SK-N-SH treated with all-trans-retinoic acid at 6 μM for 48 hours (cell line): ENCODE data around the gene AP1S2.
"Not testable (repeated sequence)": the region's sequence is repeated elsewhere in the genome, so short reads cannot be mapped to it uniquely, and the experiment has no call there.

ENCODE experiments used
- ATAC-seq: fragments of 200-7000 bp; cut with Tn5 transposase; 3 replicates; pipeline ENCODE4 v1.9.1; 2020; ENCODE audit warnings: mild to moderate bottlenecking, moderate library complexity
- ARNTL ChIP-seq: fragments of 450-650 bp; formaldehyde crosslinking; IDR thresholded peaks from 2 replicates; pipeline ENCODE4 v1.5.0; 2020; ENCODE audit warnings: low read depth, mild to moderate bottlenecking, moderate library complexity, borderline replicate concordance
- CSDC2 ChIP-seq: fragments of 250-450 bp; sonication (Bioruptor Pico); IDR thresholded peaks from 2 replicates; pipeline ENCODE4 v1.5.0; 2020; ENCODE audit warnings: mild to moderate bottlenecking, moderate library complexity
- CSRNP3 ChIP-seq: fragments of 250-450 bp; sonication (Bioruptor Pico); IDR thresholded peaks from 2 replicates; pipeline ENCODE4 v1.5.1; 2021; ENCODE audit warnings: mild to moderate bottlenecking, moderate library complexity
- GLIS3 ChIP-seq: fragments of 250-450 bp; sonication (Bioruptor Pico); IDR thresholded peaks from 2 replicates; pipeline ENCODE4 v1.5.0; 2020; ENCODE audit warnings: mild to moderate bottlenecking, moderate library complexity
- ISL1 ChIP-seq: fragments of 250-450 bp; sonication (Bioruptor Pico); IDR thresholded peaks from 2 replicates; pipeline ENCODE4 v2.1.2; 2022; ENCODE audit warnings: mild to moderate bottlenecking, moderate library complexity
- OSR1 ChIP-seq: fragments of 250-450 bp; sonication (Bioruptor Pico); IDR thresholded peaks from 2 replicates; pipeline ENCODE4 v1.8.0; 2022; ENCODE audit warnings: moderate library complexity, mild to moderate bottlenecking, inconsistent platforms
- PATZ1 ChIP-seq: fragments of 250-450 bp; sonication (Bioruptor Pico); IDR thresholded peaks from 2 replicates; pipeline ENCODE4 v1.8.0; 2020; ENCODE audit warnings: mild to moderate bottlenecking, moderate library complexity, borderline replicate concordance
- POU6F1 ChIP-seq: fragments of 250-450 bp; sonication (Bioruptor Pico); IDR thresholded peaks from 2 replicates; pipeline ENCODE4 v1.8.0; 2021; ENCODE audit warnings: low read depth, mild to moderate bottlenecking, moderate library complexity, borderline replicate concordance
- PPARA ChIP-seq: fragments of 250-450 bp; sonication (Bioruptor Pico); IDR thresholded peaks from 2 replicates; pipeline ENCODE4 v1.5.0; 2020; ENCODE audit warnings: mild to moderate bottlenecking, borderline replicate concordance
- SNAI2 ChIP-seq: fragments of 250-450 bp; sonication (Bioruptor Pico); IDR thresholded peaks from 2 replicates; pipeline ENCODE4 v1.5.0; 2020; ENCODE audit warnings: mild to moderate bottlenecking, moderate library complexity
- TCF4 ChIP-seq: fragments of 250-450 bp; sonication (Bioruptor Pico); IDR thresholded peaks from 2 replicates; pipeline ENCODE4 v1.8.0; 2021; ENCODE audit warnings: mild to moderate bottlenecking, moderate library complexity, borderline replicate concordance
- TSHZ2 ChIP-seq: fragments of 250-450 bp; sonication (Bioruptor Pico); IDR thresholded peaks from 2 replicates; pipeline ENCODE4 v1.5.0; 2020; ENCODE audit warnings: mild to moderate bottlenecking, moderate library complexity
- ZC3H10 ChIP-seq: fragments of 250-450 bp; sonication (Bioruptor Pico); IDR thresholded peaks from 2 replicates; pipeline ENCODE4 v1.5.1; 2021; ENCODE audit warnings: mild to moderate bottlenecking, moderate library complexity
- ZFP3 ChIP-seq: fragments of 250-450 bp; sonication (Bioruptor Pico); IDR thresholded peaks from 2 replicates; pipeline ENCODE4 v1.5.0; 2020; ENCODE audit warnings: mild to moderate bottlenecking, moderate library complexity
- ZNF565 ChIP-seq: fragments of 450-650 bp; formaldehyde crosslinking; conservative IDR thresholded peaks from 2 replicates; pipeline ENCODE4 v1.5.0; 2020; ENCODE audit warnings: low read depth, mild to moderate bottlenecking, moderate library complexity
- ZNF70 ChIP-seq: fragments of 450-650 bp; formaldehyde crosslinking; IDR thresholded peaks from 2 replicates; pipeline ENCODE4 v1.5.0; 2020; ENCODE audit warnings: mild to moderate bottlenecking, moderate library complexity

Gene AP1S2

GRCh38 chrX:15883540-15883863, 28.9 kb upstream of the AP1S2 start:
- TF ChIP-seq ISL1 (CRISPR knock-in tag) = no peak
- no peak for TF ChIP-seq CSRNP3 (CRISPR knock-in tag)
- no peak for TF ChIP-seq PPARA
- TF ChIP-seq ZNF70 (CRISPR knock-in tag) = no peak
- no peak for TF ChIP-seq CSDC2 (CRISPR knock-in tag)
- TF ChIP-seq ZNF565 (CRISPR knock-in tag) = no peak
- TF ChIP-seq OSR1 (CRISPR knock-in tag) = no peak
- TF ChIP-seq GLIS3 (CRISPR knock-in tag) = no peak
- TF ChIP-seq ZC3H10 (CRISPR knock-in tag) = no peak
- TF ChIP-seq PATZ1 (CRISPR knock-in tag) = no peak
- ATAC-seq = no peak

GRCh38 chrX:15882704-15883539, 28.3 kb upstream of the AP1S2 start:
- TF ChIP-seq SNAI2 (CRISPR knock-in tag) = no peak
- no peak for TF ChIP-seq TCF4 (CRISPR knock-in tag)
- no peak for TF ChIP-seq ZFP3 (CRISPR knock-in tag)
- TF ChIP-seq ZC3H10 (CRISPR knock-in tag) = no peak
- no peak for TF ChIP-seq POU6F1 (CRISPR knock-in tag)
- no peak for TF ChIP-seq ZNF70 (CRISPR knock-in tag)
- no peak for TF ChIP-seq ISL1 (CRISPR knock-in tag)
- TF ChIP-seq PATZ1 (CRISPR knock-in tag) = no peak
- no peak for TF ChIP-seq ARNTL
- TF ChIP-seq CSRNP3 (CRISPR knock-in tag) = no peak
- no peak for TF ChIP-seq TSHZ2 (CRISPR knock-in tag)
- ATAC-seq = no peak

GRCh38 chrX:15881381-15881897, 26.8 kb upstream of the AP1S2 start:
- no peak for ATAC-seq
- TF ChIP-seq ZC3H10 (CRISPR knock-in tag) (no peak), ISL1 (CRISPR knock-in tag) (no peak)

GRCh38 chrX:15877914-15878313, 23.3 kb upstream of the AP1S2 start:
- ATAC-seq = not testable (repeated sequence)
